ENCODE measurements around the gene CRISPLD2.

Gene CRISPLD2

DNA sequence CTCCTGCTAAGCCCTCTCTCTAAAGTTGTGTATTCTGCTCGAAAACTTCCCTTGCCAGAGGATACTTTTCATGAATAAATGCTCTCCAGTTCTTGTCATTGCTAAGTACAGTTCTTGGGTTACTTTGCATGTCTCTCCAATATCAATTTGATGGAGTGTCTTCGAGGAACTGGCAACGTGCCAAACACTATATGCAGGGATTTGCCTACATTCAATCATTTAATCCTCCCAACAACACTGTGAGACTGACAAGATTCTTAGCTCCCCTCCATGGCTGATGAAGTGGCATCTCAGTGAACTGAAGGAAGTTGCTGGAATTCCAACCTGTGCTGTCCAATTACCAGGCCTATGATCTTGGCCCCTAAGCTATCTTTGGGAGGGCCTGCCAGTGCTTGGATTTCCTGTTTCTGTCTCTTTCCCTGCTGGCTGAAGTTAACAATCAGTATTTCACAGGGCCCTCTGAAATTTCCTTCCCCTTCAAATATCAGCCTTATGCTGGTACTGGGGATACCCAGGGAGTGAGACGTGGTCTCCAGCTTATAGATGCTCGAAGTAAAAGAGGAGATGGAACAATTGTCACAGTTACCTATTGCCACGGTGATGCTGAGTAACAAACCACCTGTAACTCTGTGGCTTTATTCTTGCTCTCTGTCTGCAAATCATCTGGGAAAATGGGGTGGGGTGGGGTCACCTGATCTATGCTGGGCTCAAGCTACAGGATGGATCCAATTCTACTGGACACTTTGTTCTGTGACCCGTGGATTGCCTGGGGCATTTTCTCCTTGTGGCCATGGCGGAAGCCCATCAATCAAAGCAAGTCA, 19.4 kb upstream of the CRISPLD2 start:
- no peak for DNase-seq (ENCODE audit: low spot score)

DNA sequence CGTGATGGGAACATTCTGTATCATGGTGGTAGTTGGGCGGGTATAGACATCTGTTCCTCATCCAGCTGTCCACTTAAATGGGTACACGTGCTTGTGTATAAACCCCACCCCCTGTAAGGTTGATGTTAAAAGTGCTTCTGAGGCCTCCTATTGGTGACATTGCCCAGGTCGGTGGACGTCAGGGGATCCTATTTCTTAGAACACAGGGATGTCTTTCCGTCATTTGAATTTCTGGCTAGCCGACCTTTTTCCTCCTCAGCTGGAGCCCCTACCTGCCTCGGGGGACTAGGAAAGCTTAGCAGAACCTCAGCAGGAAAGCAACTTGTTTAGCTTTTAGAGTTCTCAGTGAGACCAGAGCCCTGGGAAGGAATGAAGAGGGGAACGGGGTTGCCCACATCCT, 16.6 kb upstream of the CRISPLD2 start:
- DNase-seq (ENCODE audit: low spot score): no peak

DNA sequence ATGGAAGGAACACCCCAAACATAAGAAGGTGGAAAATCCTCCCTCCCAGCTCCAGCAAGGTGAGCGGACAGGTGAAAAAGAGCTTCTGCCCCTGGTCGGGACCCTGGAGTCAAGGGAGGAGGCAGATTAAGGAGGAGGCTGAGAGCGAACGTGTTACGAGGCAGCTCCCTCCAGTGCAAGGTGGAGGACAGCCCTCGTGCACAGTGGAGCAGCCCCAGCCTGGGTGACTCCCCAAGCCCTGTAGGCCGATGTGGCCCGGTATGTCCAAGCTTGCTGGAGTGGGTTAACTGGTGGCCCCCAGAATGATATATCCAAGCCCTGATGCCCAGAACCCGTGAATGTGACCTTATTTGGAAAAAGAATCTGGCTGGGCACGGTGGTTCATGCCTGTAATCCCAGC, 15.5 kb upstream of the CRISPLD2 start:
- no peak for DNase-seq (ENCODE audit: low spot score)

DNA sequence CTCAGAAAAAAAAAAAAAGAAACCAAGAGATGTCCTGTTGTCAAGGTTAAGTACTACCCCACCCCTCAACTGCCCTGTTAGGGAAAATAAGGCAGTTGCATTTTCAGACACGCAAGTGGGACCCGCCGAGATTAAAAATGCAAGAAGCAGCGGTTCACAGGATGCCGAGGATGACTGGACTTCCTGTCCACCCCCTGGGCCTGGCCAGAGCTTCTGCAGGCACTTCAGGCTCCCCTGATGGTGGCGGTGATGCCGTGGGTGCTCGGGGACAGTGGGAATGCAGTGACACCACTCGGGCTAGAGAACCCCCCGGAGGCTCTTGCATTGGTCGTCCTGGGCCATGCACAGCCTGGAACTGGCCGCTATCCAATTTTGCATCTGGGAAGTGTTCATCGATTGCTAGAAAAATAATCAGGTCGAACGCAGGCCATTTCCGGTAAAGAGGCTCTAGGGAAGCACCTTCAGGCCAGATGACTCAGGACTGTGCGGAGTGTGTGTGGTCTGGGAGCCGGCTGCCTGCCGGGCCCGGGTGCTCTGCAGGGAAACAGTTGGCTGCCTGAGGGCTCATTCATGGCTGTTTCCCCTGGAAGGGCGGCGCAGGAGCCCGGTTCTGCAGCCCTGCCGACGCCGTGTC, 13.4 kb upstream of the CRISPLD2 start:
- no peak for DNase-seq (ENCODE audit: low spot score)

DNA sequence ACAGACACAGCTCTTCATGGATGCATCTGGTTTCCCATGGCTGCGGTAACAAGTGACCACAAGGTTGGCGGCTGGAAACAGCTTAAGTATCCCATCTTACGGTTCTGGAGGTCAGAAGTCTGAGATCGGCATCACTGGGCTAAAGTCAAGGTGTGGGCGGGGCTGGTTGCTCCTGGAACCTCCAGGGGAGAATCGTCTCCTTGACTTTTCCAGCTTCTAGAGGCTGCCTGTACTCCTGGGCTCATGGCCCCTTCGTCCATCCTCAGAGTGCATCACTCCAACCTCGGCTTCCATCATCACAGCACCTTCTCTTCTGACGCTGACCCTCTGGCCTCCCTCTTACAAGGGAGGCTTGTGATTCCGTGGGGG, 12.9 kb upstream of the CRISPLD2 start:
- DNase-seq (ENCODE audit: low spot score): no peak

DNA sequence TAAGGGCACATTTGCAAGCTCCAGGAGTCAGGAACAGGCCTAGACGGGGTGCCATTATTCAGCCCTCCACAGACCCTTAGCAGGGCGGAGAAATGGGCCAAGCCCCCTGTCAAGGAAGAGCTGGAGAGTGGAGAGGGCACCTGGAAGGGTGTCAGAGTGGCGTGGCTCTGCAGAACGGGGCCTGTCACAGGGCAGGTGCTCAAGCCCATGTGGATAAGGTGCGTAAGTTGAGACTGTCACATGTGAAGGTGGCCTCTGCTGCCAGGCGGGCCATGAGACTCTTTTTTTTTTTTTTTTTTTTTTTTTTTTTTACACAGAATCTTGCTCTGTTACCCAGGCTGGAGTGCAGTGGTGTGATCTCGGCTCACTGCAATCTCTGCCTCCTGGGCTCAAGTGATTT, 12.0 kb upstream of the CRISPLD2 start:
- no peak for DNase-seq (ENCODE audit: low spot score)

DNA sequence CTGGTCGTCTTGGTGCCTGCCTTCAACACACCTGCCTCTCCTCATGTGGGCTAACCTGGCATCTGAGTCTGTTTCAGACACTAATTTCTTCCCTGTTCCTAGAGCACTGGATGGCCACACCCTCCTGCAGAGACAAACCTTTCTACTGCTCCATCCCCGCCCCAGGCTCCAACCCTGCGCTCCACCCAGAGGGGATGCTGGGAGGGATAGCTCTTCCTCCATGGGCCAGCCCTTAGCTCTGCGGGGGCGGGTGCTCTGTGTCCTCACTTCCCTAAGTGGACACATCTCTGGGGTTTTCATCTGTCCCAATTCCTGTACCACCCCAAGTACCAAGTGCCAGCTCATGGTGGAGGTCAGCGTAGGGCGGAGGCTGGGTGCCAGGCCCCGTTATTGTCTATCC, 11.0 kb upstream of the CRISPLD2 start:
- DNase-seq (ENCODE audit: low spot score): no peak

DNA sequence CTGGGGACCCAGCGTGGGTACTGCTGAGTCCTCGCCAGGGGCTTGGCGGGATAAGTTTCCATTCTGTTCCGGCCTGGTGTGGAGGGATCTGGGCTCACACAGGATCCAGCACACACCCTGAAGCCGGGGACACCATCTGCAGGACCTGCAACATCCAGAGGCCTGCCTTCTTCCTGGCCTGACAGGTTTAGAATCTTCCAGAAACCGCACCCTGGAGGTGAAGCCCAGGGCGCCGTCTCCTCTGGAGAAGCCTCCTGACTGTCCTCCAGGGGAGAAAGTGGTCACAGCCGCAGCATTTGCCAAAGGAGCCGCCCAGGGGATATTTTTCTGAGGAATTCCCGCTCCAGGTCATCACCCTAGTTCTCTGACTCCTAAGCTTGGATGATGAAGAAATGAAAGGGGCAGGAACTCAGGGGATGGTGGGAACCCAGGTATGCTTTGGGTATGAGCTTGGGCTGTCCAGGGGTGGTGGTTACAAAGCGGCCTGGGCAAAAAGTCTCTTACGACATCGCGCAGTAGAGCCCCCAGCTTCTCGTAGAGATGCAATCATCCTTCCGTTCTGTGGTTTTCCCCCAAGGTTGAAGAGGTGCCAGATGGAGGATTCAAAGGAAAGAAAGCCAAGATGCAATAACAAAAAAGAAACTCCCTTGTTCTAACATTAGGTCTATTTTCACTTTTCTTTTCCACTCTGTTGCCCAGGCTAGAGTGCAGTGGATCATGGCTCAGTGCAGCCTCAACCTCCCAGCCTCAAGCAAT, 9.1 kb upstream of the CRISPLD2 start:
- DNase-seq (ENCODE audit: low spot score): no peak

DNA sequence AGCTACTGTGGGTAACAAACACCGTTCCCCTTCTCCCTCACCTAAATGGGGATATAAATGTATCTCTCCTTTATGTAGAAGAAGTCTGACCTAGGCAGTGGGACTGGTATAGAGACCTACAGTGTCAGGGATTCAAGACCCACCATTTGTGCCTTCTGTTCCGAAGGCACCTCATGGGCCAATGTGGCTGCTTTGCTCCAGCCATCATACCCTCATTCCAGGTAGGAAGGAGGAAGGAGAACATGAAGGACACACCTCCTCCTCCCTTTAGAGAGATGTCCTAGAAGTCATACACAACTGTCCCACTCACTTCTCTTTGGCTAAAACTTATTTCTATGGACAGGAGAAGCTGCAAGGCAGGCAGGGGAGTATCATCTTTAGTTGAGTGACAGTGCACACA, 8.3 kb upstream of the CRISPLD2 start:
- DNase-seq (ENCODE audit: low spot score): no peak

DNA sequence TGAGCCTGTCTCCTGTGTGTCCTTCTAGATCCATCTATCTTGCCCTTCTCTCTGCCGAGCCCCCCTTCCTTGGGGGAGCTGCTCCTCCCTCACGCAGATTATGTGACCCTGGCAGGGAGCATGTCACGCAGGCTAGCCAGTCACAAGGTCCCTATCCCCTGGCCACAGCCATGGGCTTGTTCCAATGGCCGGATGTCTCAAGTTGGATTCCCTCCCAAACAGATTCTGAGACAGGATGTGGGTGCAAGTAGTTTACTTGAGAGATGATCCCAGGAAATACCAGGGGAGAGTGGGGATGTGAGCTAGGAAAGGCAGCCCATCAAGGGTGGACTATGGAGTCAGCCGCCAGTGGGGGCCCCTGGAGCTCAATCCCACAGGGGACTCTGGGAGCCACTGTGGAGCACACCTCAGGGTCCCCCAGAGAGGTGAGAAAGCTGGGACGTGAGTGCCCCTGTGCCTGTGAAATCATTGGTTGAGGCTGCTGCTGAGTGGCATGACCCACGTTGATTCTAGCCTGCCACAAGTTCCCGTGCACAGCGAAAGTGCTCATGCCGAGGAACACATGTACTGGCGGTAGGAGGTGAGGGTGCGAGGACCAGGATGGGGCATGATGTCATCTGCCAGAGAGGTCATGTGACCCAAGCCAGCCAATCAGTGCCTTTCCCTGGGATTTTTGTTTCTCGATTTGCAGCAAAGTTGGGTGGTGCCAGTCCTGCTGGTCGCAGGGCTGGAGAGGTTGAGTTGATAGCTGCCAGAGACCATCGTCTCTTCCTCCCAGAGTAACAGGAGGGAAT, 6.4 kb upstream of the CRISPLD2 start:
- DNase-seq (ENCODE audit: low spot score): no peak

DNA sequence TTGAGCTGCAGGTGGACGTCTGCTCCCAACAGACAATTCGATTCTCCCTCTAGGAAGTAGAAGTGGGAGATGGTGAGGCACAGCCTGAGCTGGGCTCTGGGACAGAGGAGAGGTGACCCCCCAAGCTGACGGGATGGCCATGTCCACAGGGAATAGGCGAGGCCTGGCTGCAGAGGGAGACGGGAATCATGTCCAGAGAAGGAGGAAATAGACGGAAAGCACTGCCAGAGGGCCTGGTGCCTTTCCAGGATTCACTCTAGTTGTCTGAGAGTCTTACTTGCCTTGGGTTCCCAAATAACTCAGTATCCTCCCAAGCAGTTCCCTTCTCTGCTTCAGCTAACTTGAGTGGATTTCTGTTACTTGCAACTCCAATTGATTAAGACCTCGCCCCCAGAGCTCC, 4.3 kb upstream of the CRISPLD2 start:
- DNase-seq (ENCODE audit: low spot score): no peak

DNA sequence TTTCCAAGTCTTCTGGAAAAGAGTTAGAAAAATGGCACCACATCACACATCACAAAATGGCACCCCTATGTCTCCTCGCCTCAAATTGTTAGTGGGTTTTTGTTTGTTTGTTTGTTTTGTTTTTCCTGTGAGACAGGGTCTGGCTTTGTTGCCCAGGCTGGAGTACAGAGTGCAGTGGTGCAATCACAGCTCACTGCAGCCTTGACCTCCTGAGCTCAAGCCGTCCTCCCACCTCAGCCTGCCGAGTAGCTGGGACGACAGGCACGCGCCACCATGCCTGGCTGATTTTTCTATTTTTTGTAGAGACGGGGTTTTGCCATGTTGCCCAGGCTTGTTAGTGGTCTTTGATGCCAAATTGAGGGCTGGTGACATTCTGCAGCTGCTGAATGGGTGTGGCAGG, 3.8 kb upstream of the CRISPLD2 start:
- DNase-seq (ENCODE audit: low spot score): no peak

DNA sequence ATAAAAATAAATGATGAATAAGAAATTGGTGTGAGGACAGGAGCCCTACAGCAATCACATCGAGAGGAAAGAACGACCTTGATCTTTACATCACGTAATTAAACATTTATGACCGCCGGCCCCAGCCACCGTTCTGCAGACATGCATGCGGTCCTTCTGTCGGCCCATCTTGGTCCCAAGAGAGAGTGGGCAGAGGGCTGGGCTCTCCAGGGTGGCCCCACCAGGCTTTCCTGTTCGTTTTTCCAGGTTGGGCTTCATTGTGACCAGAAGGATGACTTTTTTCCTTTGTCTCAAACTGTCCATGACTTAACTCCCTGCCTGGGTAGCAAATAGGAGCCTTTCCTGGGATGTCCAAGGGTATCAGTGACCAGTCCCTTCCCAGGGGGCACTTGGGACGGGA, 3.3 kb upstream of the CRISPLD2 start:
- DNase-seq (ENCODE audit: low spot score): no peak

DNA sequence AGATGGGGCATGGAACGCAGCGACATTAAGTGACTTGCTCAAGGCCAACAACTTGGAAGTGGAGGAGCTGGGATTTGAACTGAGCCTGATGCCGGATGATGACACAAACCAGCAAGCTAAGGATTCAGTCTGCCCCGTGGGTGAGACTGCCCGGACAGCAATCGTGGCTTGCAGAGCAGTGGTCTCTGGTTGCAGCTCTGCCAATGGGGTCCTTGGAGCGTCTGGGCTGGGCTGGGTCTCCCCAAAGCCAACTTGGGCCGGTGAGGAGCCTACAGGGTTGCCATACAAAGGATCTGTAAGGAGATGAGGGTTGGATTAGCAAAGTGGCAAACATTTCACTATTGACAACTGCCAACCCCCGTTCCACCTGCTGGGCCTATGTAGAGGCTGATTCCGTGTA, 2.6 kb upstream of the CRISPLD2 start:
- no peak for DNase-seq (ENCODE audit: low spot score)

DNA sequence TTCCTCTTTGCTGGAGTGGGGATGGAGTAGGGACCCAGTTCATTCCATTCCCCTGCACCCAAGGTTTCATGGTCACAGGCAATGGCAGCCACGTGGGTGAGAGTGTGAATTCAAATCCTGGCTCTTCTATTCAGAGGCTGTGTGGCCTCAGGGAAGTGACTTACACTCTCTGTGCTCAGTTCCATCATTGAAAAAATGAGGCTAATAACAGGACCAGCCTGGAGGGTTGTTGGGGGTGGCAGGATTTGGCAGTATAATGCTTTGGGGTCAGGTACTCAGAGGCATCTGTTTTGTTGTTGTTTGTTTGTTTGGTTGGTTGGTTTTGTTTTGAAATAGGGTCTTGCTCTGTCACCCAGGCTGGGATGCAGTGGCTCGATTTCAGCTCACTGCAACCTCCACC, 2.2 kb upstream of the CRISPLD2 start:
- no peak for DNase-seq (ENCODE audit: low spot score)

DNA sequence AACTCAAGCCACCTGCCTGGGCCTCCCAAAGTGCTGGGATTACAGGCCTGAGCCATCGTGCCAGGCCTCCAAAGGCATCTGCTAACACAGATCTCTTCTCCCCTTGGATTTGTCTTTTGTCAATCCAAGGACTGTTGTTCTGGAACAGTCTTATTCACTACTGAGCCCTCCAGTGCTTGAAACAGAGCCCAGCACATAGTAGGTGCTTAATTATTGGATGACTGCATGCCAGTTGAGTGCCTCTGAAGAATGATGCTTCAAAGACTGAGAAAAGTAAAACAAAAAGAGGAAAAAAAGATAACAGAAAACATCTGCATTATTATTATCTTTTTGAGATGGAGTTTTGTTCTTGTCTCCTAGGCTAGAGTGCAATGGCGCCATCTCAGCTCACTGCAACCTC, 1.7 kb upstream of the CRISPLD2 start:
- DNase-seq (ENCODE audit: low spot score): no peak

DNA sequence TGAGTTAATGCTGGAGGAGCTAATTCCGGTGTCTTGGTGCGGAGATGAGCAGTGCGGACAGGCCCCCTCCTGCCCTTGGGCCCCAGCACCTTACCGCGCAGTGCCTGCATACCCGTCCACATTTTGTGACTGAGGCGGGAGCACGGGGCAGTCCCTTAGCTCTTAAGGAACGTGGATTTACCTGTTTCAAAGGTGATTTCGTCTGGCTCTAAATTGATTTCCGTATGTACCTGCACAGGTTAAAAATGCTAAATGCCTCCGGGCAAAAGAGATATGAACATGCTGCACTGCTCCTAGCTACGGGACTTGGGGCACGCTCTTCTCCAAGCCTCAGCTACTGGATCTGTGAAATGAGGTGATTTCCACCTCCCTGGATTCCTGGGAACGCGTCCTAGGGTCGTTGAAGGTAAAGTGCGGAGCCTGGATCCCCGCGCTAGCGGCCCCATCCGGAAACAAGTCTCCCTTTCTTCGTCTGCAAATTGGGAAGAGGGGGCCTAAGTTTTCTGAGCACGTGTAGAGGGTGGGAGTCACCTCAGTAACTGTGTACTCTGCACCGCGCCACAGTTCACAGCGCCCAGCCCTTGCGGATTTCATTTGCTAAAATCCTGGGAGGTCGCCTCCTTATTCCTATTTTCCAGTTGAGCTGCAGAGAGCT, 669 bp upstream of the CRISPLD2 start:
- DNase-seq (ENCODE audit: low spot score): no peak

DNA sequence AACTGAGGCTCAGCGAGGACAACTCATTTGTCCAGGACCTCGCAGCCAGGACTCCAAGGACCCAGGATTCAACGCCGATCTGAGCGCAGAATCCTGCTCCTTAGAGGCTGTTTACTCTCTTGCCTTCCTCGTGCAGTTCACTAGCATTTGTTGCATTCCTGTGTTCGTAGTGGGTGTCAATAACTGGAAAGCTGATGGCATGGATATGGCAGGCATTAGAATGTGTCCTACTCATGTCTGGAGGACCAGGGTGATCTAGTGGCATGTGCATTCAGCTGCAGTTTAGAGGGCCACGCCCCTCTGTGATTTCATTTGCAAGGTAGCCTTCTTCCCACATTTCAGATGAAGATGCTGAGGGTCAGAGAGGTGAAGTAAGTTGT, 510 bp downstream of the CRISPLD2 start:
- DNase-seq (ENCODE audit: low spot score): no peak

DNA sequence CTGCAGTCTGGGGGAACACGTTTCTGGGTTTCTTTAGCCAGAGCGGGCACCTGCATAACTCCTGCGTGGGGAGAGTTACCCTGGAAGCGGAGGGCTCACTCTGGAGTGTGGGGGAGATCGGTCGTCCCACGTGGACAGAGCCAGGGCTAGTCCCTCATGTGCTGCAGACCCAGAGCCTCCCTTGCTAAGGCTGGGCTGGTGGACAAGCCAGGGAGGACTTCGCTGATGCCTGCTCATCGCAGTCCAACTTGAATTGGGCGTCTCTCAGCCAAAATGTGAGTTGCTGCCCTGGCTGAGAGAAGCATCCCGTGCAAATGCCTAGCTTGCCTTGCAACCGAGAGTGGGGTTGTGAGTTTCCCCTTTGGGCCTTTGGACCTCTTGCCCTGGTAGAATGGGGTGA, 986 bp downstream of the CRISPLD2 start:
- no peak for DNase-seq (ENCODE audit: low spot score)

DNA sequence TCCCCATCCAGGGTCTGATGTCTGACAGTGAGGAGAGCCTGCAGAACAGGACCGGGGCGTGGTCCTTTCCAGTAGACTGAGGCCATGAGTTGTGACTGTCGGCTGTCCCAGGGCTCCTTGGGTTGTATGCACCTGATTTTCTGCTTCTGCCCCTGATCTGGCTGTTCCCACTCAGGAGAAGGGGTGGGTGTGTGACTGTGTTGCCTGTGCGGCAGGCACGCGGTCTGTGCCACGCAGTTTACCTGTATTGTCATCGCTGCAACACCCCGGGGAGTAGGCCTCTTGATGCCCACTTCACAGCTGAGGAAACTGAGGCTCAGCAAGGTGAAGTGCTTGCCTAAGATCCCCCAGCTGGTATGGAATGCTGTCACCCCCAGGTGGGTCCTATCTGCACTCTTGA, 1.4 kb downstream of the CRISPLD2 start:
- DNase-seq (ENCODE audit: low spot score): no peak

DNA sequence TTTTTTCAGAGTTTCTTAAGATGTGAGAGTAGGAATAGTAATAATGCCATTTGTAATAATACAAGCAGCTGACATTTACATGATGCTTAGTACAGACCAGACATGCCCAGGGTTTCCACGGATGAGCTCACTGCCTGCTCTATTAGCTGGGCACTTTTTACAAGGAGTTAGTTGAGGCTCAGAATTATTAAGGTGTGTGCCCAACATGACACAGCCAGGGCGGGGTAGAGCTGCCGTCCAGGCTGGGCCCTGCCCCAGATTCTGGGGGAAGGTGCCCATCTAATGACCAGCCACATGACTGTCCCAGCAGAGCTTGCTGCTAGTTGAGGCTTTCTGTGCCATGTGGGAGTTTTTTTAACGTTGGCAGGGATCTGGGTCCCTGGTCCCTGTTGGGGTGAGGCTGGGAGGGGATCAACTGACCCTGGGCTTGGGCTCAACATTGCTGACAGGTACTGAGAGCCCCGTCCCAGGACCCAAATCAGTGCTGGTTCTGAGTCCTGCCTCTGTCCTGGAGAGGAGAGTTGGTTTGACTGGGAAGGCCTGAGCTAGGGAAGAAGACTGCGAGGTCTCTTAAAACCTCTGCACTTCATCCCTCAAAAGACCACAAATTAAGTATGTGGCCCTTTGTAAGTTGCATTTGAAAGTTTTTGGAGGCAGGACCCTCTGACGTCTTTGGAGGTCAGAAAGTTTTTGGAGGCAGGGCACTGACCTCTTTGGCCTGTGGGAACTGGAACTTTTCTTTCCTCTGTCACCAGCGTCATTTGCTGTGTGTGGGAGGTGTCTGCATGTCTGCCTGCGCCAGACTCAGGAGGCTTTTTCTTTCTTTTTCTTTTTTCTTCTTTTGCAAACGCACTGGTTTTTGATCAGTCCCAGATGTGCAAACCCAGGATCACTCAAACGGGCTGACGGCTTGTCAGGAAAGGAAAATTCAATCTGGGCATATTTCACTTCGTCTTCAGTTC, 2.2 kb downstream of the CRISPLD2 start:
- DNase-seq (ENCODE audit: low spot score): no peak
